DND-41 (cell line): Measurements from ENCODE around the gene MAP2K1.

ENCODE experiments used
- ATAC-seq: fragments of 200-7000 bp; cut with Tn5 transposase; 3 replicates; pipeline ENCODE4 v1.9.1; 2021; ENCODE audit warnings: low read depth; ENCODE audit not compliant: insufficient read depth
- DNase-seq: peaks from one replicate; pipeline ENCODE4 v3.0.0-alpha.2; 2020
- H2AFZ ChIP-seq: 2 replicates; pipeline ENCODE4 v1.6.0; 2012; ENCODE audit warnings: low read depth, low read length
- H3K27ac ChIP-seq: 2 replicates; pipeline ENCODE4 v1.5.1; 2012; ENCODE audit warnings: low read length, inconsistent platforms
- H3K27me3 ChIP-seq: fragments of 200-600 bp; sonication (generic); 2 replicates; pipeline ENCODE4 v1.6.0; 2012; ENCODE audit warnings: low read length, mild to moderate bottlenecking, inconsistent platforms; ENCODE audit not compliant: insufficient read depth, poor library complexity
- H3K36me3 ChIP-seq: 2 replicates; pipeline ENCODE4 v1.5.1; 2012; ENCODE audit warnings: low read length, inconsistent platforms; ENCODE audit not compliant: insufficient read depth
- H3K4me1 ChIP-seq: 2 replicates; pipeline ENCODE4 v1.5.1; 2012; ENCODE audit warnings: mild to moderate bottlenecking, low read length; ENCODE audit not compliant: insufficient read depth
- H3K4me2 ChIP-seq: 2 replicates; pipeline ENCODE4 v1.6.0; 2012; ENCODE audit warnings: mild to moderate bottlenecking, moderate library complexity, low read length, inconsistent platforms; ENCODE audit not compliant: insufficient read depth
- H3K4me3 ChIP-seq, 2 experiments: fragments of 200-600 bp in 1 of 2; shearing (Covaris generic) in 1 of 2; 2 replicates each; pipeline ENCODE4 v1.5.1; 2012 to 2016; ENCODE audit warnings: inconsistent platforms in 2 of 2, low read length in 2 of 2, mild to moderate bottlenecking in 2 of 2, low read depth in 1 of 2, moderate library complexity in 1 of 2
- H3K79me2 ChIP-seq: 2 replicates; pipeline ENCODE4 v1.6.0; 2012; ENCODE audit warnings: low read length, inconsistent platforms; ENCODE audit not compliant: insufficient read depth
- H3K9ac ChIP-seq: 2 replicates; pipeline ENCODE4 v1.6.0; 2012; ENCODE audit warnings: low read depth, mild to moderate bottlenecking, inconsistent platforms, low read length, moderate library complexity
- H3K9me3 ChIP-seq: 2 replicates; pipeline ENCODE4 v1.5.1; 2012; ENCODE audit warnings: low read length, moderate library complexity, mild to moderate bottlenecking, inconsistent platforms; ENCODE audit not compliant: insufficient read depth, severe bottlenecking
- H4K20me1 ChIP-seq: 2 replicates; pipeline ENCODE4 v1.6.0; 2012; ENCODE audit warnings: low read length; ENCODE audit not compliant: insufficient read depth
- EZH2 ChIP-seq: IDR thresholded peaks from 3 replicates; pipeline ENCODE4 v1.6.1; 2012; ENCODE audit warnings: borderline replicate concordance, low read depth, mild to moderate bottlenecking, moderate library complexity, low read length, inconsistent platforms; ENCODE audit not compliant: severe bottlenecking
- TF ChIP-seq, protein P1 (sequence below): IDR thresholded peaks from 2 replicates; pipeline ENCODE4 v1.5.1; 2012; ENCODE audit warnings: borderline replicate concordance, low read length, moderate library complexity, mild to moderate bottlenecking; ENCODE audit not compliant: poor library complexity, severe bottlenecking; ENCODE audit errors: extremely low read depth

The MAP2K1 gene

DNA sequence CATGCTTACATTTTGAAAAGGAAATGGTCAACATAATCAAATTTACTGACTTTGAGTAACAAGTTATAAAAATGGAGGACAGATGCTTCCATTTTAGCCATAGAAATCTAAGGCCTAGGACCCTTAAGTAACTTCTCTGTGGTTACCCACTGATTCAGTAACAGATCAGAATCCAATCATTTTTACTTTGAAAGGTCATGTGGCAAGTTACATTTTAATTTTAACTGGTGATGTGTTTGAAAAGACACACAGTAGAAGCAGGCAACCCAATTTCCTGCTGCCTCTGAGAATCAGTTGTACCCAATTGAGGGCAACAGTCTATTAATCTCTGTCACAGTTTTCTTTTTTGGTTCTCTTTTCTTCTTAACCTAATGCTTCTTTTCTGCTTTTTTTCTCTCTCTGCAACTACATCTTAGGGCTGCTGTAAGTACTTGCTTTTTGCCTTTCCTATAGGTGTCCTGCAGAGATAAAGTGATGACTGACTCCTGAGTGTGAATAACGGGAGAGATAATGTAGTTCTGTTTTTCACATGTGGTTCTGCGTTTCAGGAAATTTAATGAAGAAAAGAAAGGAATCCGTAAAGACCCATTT, 121.7 kb downstream of the MAP2K1 start:
- peaks cover 28% of the 10 kb centered on the region for H3K4me1 ChIP-seq
- H3K27ac ChIP-seq, result no peak overlapping the region
- H2AFZ ChIP-seq, result no peak overlapping the region
- peaks cover 58% of the 10 kb centered on the region for H3K79me2 ChIP-seq
- no peaks in the 10 kb centered on the region for H3K9me3 ChIP-seq
- H3K4me2 ChIP-seq, result no peak overlapping the region
- DNase-seq (no peak), ATAC-seq (no peak)
- no peak overlapping the region for H3K9ac ChIP-seq
- peaks cover 4% of the 10 kb centered on the region; the same call in 1 of the 2 replicates for H4K20me1 ChIP-seq
- H3K4me3 ChIP-seq, result no peak overlapping the region
- H3K27me3 ChIP-seq, result no peaks in the 10 kb centered on the region
- peaks cover 19% of the 10 kb centered on the region for H3K36me3 ChIP-seq
- no peak for TF ChIP-seq EZH2
- TF ChIP-seq, protein P1, sequence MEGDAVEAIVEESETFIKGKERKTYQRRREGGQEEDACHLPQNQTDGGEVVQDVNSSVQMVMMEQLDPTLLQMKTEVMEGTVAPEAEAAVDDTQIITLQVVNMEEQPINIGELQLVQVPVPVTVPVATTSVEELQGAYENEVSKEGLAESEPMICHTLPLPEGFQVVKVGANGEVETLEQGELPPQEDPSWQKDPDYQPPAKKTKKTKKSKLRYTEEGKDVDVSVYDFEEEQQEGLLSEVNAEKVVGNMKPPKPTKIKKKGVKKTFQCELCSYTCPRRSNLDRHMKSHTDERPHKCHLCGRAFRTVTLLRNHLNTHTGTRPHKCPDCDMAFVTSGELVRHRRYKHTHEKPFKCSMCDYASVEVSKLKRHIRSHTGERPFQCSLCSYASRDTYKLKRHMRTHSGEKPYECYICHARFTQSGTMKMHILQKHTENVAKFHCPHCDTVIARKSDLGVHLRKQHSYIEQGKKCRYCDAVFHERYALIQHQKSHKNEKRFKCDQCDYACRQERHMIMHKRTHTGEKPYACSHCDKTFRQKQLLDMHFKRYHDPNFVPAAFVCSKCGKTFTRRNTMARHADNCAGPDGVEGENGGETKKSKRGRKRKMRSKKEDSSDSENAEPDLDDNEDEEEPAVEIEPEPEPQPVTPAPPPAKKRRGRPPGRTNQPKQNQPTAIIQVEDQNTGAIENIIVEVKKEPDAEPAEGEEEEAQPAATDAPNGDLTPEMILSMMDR, result no peak

DNA sequence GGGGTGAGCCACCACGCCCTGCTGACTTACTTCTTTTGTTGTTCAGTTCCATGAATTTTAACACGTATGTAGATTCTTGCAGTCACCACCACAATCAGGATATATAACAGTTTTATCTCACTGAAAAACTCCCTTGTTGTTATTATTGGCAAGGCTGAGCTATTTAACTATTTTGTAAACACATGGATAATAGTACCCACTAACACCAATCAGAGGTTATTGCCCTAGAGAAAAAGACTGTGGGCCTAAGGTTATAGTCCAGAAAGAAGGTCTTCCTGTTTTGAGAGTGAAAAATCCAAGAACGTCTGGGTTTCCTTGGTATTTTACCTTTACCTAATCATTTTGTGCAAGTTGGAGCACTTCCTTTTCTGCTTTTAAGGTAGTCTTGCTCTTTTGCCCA, 127.9 kb downstream of the MAP2K1 start:
- Histone ChIP-seq H3K4me1 (no peaks in the 10 kb centered on the region), H2AFZ (no peak overlapping the region), H3K4me3 (no peak overlapping the region), H3K9me3 (no peaks in the 10 kb centered on the region), H4K20me1 (no peaks in the 10 kb centered on the region), H3K36me3 (peaks cover 47% of the 10 kb centered on the region), H3K4me2 (no peak overlapping the region), H3K27ac (no peak overlapping the region), H3K27me3 (no peaks in the 10 kb centered on the region), H3K9ac (no peak overlapping the region), H3K79me2 (peaks cover 4% of the 10 kb centered on the region; the same call in 1 of the 2 replicates)
- no peak for TF ChIP-seq EZH2
- TF ChIP-seq, protein P1, result no peak
- DNase-seq (no peak), ATAC-seq (no peak)

DNA sequence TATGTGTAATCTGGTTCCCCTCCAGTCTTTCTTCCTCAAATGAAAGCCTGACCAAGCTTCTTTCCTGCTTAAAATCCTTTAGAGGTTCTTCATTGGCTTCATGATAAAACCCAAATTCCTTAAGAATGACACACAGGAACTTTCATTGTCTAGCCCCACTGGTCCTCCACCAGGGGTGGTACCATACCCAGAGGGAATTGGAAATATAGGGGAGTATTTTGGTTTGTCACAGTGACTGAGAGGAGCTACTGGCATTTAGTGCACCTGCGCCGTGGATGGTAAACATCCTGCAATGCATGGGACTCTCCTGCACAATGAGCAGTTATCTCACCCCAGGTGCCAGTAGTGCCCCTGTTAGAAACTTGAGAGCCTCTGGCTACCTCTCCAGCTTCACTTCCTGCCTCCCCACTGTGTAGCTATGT, 129.2 kb downstream of the MAP2K1 start:
- H4K20me1 ChIP-seq, result no peaks in the 10 kb centered on the region
- H3K9ac ChIP-seq, result no peak overlapping the region
- TF ChIP-seq, protein P1, result no peak
- no peak for TF ChIP-seq EZH2
- H3K79me2 ChIP-seq, result 0 out of 2 replicates have a peak, but pooled peaks cover under 1% of the 10 kb centered on the region
- DNase-seq (no peak), ATAC-seq (no peak)
- H3K4me1 ChIP-seq, result no peaks in the 10 kb centered on the region
- H3K4me3 ChIP-seq, result no peak overlapping the region
- H3K36me3 ChIP-seq, result peaks cover 51% of the 10 kb centered on the region
- no peak overlapping the region for H3K4me2 ChIP-seq
- no peak overlapping the region for H3K27ac ChIP-seq
- H2AFZ ChIP-seq, result no peak overlapping the region
- no peaks in the 10 kb centered on the region for H3K27me3 ChIP-seq
- no peaks in the 10 kb centered on the region for H3K9me3 ChIP-seq
